ENCODE results near the gene TK1.

DNA sequence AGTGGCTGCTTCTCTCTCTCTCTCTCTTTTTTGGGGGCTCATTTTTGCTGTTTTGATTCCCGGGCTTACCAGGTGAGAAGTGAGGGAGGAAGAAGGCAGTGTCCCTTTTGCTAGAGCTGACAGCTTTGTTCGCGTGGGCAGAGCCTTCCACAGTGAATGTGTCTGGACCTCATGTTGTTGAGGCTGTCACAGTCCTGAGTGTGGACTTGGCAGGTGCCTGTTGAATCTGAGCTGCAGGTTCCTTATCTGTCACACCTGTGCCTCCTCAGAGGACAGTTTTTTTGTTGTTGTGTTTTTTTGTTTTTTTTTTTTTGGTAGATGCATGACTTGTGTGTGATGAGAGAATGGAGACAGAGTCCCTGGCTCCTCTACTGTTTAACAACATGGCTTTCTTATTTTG, 36.9 kb upstream of the TK1 start:
- TF ChIP-seq CTCF (IDR thresholded peaks at IDR 0.05) (no peak), POLR2A (IDR thresholded peaks at IDR 0.05) (no peak)
